CD1c-positive myeloid dendritic cell (primary cell): Measurements from ENCODE around the gene PCDHB9.
"Not testable (repeated sequence)": the region's sequence is repeated elsewhere in the genome, so short reads cannot be mapped to it uniquely, and the experiment has no call there.

Experiments used
- DNase-seq: peaks from one replicate; pipeline ENCODE4 v3.0.0-alpha.2; 2016; ENCODE audit errors: extremely low spot score

PCDHB9 gene

GRCh38 chr5:141188682-141189081, 1.7 kb downstream of the PCDHB9 start:
- DNase-seq, result not testable (repeated sequence)

- DNase-seq, result not testable (repeated sequence)
Observed at GRCh38 chr5:141189131-141189530, 2.2 kb downstream of the PCDHB9 start.

GRCh38 chr5:141192110-141192725, 5.3 kb downstream of the PCDHB9 start, which contains the start of gene PCDHB10:
PCDHB10 (plus strand) TSS chr5:141192353; CDS start chr5:141192553, 200 bp downstream.
- DNase-seq, result peak; percentile 6

- DNase-seq, result not testable (repeated sequence)
Observed at GRCh38 chr5:141194332-141194731, 7.4 kb downstream of the PCDHB9 start.

- no peak for DNase-seq
Observed at GRCh38 chr5:141196363-141196762, 9.4 kb downstream of the PCDHB9 start.

GRCh38 chr5:141199359-141200235, 12.6 kb downstream of the PCDHB9 start, which contains the start of gene PCDHB11:
PCDHB11 (plus strand) TSS chr5:141199627; CDS start chr5:141199775, 148 bp downstream.
- no peak for DNase-seq

GRCh38 chr5:141201126-141201525, 14.2 kb downstream of the PCDHB9 start:
- not testable (repeated sequence) for DNase-seq

GRCh38 chr5:141201646-141202045, 14.7 kb downstream of the PCDHB9 start:
- not testable (repeated sequence) for DNase-seq

GRCh38 chr5:141208478-141208877, 21.5 kb downstream of the PCDHB9 start, which contains the start of gene PCDHB12:
PCDHB12 (plus strand) TSS chr5:141208719; CDS start chr5:141208908, 189 bp downstream.
- DNase-seq, result no peak

- DNase-seq, result not testable (repeated sequence)
Observed at GRCh38 chr5:141210281-141210680, 23.3 kb downstream of the PCDHB9 start.

- not testable (repeated sequence) for DNase-seq
Observed at GRCh38 chr5:141210849-141211248, 23.9 kb downstream of the PCDHB9 start.

GRCh38 chr5:141213656-141214339, 26.8 kb downstream of the PCDHB9 start, which contains the start of gene PCDHB13:
PCDHB13 (plus strand) TSS chr5:141213919; CDS start chr5:141214124, 205 bp downstream.
- DNase-seq, result peak; percentile 2

GRCh38 chr5:141214583-141214982, 27.6 kb downstream of the PCDHB9 start:
- not testable (repeated sequence) for DNase-seq

- DNase-seq, result not testable (repeated sequence)
Observed at GRCh38 chr5:141215504-141215903, 28.5 kb downstream of the PCDHB9 start.

- DNase-seq, result not testable (repeated sequence)
Observed at GRCh38 chr5:141216035-141216434, 29.1 kb downstream of the PCDHB9 start.

- no peak for DNase-seq
Observed at GRCh38 chr5:141223112-141223783, 36.3 kb downstream of the PCDHB9 start, which contains the start of gene PCDHB14. PCDHB14 (plus strand) TSS chr5:141223343; CDS start chr5:141223506, 163 bp downstream.

- DNase-seq, result not testable (repeated sequence)
Observed at GRCh38 chr5:141224844-141225243, 37.9 kb downstream of the PCDHB9 start.

- not testable (repeated sequence) for DNase-seq
Observed at GRCh38 chr5:141225421-141225820, 38.5 kb downstream of the PCDHB9 start.

- no peak for DNase-seq
Observed at GRCh38 chr5:141234109-141234667, 47.2 kb downstream of the PCDHB9 start.

GRCh38 chr5:141235922-141236321, 49.0 kb downstream of the PCDHB9 start:
- DNase-seq, result not testable (repeated sequence)
